ENCODE results near the gene TRMT61A. TPM values are rescaled to one million over a fixed set of nuclear protein-coding genes. Genes with fewer than 3 reads are reported as not detected.

Gene TRMT61A
- total RNA-seq, 2 experiments from 2014 or later, result 7.4 to 7.6 TPM

GRCh38 chr14:103568952-103569351 lies 40.0 kb downstream of the TRMT61A start:
- CTCF ChIA-PET, result interaction anchor here (0.7 kb wide), 1 partner anchor 132 kb away, joined by 3 read pairs; no protein-coding TSS in a partner anchor
- POLR2A ChIA-PET, result no interaction called here
- peaks cover 4% of the 10 kb centered on the region for H3K36me3 Mint-ChIP-seq
- peaks cover 22% of the 10 kb centered on the region for H3K4me1 Mint-ChIP-seq (ENCODE audit: low read depth)
- no peaks in the 10 kb centered on the region for H3K27me3 Mint-ChIP-seq
- no peaks in the 10 kb centered on the region for H3K9me3 Mint-ChIP-seq
- DNase-seq, result no peak
- no peak overlapping the region for H3K4me3 Mint-ChIP-seq
- intact Hi-C loops (cut with micrococcal nuclease), result no loop called here
- H3K27ac Mint-ChIP-seq, result no peak overlapping the region

GRCh38 chr14:103569408-103569807 lies 40.4 kb downstream of the TRMT61A start:
- Mint-ChIP-seq H3K4me1 (ENCODE audit: low read depth) (peaks cover 18% of the 10 kb centered on the region), H3K4me3 (no peak overlapping the region), H3K9me3 (no peaks in the 10 kb centered on the region), H3K27me3 (no peaks in the 10 kb centered on the region), H3K36me3 (peaks cover 6% of the 10 kb centered on the region), H3K27ac (no peak overlapping the region)
- ChIA-PET POLR2A (no interaction called here), CTCF (interaction anchor here (0.7 kb wide), 1 partner anchor 131 kb away, joined by 3 read pairs; no protein-coding TSS in a partner anchor)
- DNase-seq, result no peak
- intact Hi-C loops (cut with micrococcal nuclease), result no loop called here

GRCh38 chr14:103574104-103574503 lies 45.1 kb downstream of the TRMT61A start:
- Mint-ChIP-seq H3K4me3 (no peak overlapping the region), H3K4me1 (ENCODE audit: low read depth) (no peaks in the 10 kb centered on the region), H3K36me3 (peaks cover 16% of the 10 kb centered on the region), H3K27ac (no peak overlapping the region), H3K9me3 (no peaks in the 10 kb centered on the region), H3K27me3 (no peaks in the 10 kb centered on the region)
- ChIA-PET CTCF (interaction anchor here (0.6 to 1.0 kb wide), 2 partner anchors 69 to 106 kb away, joined by 3 read pairs; no protein-coding TSS in a partner anchor), POLR2A (no interaction called here)
- DNase-seq, result no peak
- intact Hi-C loops (cut with micrococcal nuclease), result loop anchor here (5.0 kb wide), 1 partner anchor 103 kb away; no protein-coding TSS in a partner anchor

GRCh38 chr14:103574707-103575285 lies 45.8 kb downstream of the TRMT61A start:
- CTCF ChIA-PET, result interaction anchor here (0.6 to 1.0 kb wide), 2 partner anchors 70 to 105 kb away, joined by 3 read pairs; no protein-coding TSS in a partner anchor
- POLR2A ChIA-PET, result no interaction called here
- intact Hi-C loops (cut with micrococcal nuclease), result loop anchor here (5.0 kb wide), 1 partner anchor 103 kb away; no protein-coding TSS in a partner anchor
- Mint-ChIP-seq H3K4me3 (no peak overlapping the region), H3K4me1 (ENCODE audit: low read depth) (no peaks in the 10 kb centered on the region), H3K27ac (no peak overlapping the region), H3K27me3 (no peaks in the 10 kb centered on the region), H3K9me3 (no peaks in the 10 kb centered on the region), H3K36me3 (peaks cover 16% of the 10 kb centered on the region)
- no peak for DNase-seq

- POLR2A ChIA-PET, result interaction anchor here (0.6 kb wide), 1 partner anchor 14 kb away, joined by 3 read pairs; the partner anchor contains the start of gene BAG5
- H3K27me3 Mint-ChIP-seq, result no peaks in the 10 kb centered on the region
- H3K4me1 Mint-ChIP-seq (ENCODE audit: low read depth), result no peaks in the 10 kb centered on the region
- no peak overlapping the region for H3K27ac Mint-ChIP-seq
- H3K9me3 Mint-ChIP-seq, result no peaks in the 10 kb centered on the region
- H3K36me3 Mint-ChIP-seq, result peaks cover 16% of the 10 kb centered on the region
- no peak for DNase-seq
- intact Hi-C loops (cut with micrococcal nuclease), result no loop called here
- CTCF ChIA-PET, result interaction anchor here (0.9 kb wide), 1 partner anchor 58 kb away, joined by 3 read pairs; no protein-coding TSS in a partner anchor
- H3K4me3 Mint-ChIP-seq, result no peak overlapping the region
These were observed 47.5 kb downstream of the TRMT61A start for GRCh38 chr14:103576371-103577024.

- CTCF ChIA-PET, result no interaction called here
- POLR2A ChIA-PET, result no interaction called here
- Mint-ChIP-seq H3K9me3 (no peaks in the 10 kb centered on the region), H3K27me3 (no peaks in the 10 kb centered on the region), H3K36me3 (peaks cover 12% of the 10 kb centered on the region), H3K4me3 (no peak overlapping the region), H3K27ac (no peak overlapping the region), H3K4me1 (ENCODE audit: low read depth) (no peaks in the 10 kb centered on the region)
- intact Hi-C loops (cut with micrococcal nuclease), result no loop called here
- DNase-seq, result no peak
These were observed 49.5 kb downstream of the TRMT61A start for GRCh38 chr14:103578401-103579075.

- no peaks in the 10 kb centered on the region for H3K36me3 Mint-ChIP-seq
- no peaks in the 10 kb centered on the region for H3K9me3 Mint-ChIP-seq
- ChIA-PET POLR2A (no interaction called here), CTCF (no interaction called here)
- H3K4me3 Mint-ChIP-seq, result no peak overlapping the region
- H3K27me3 Mint-ChIP-seq, result no peaks in the 10 kb centered on the region
- intact Hi-C loops (cut with micrococcal nuclease), result no loop called here
- H3K27ac Mint-ChIP-seq, result no peak overlapping the region
- DNase-seq, result no peak
- no peaks in the 10 kb centered on the region for H3K4me1 Mint-ChIP-seq (ENCODE audit: low read depth)
These were observed 52.2 kb downstream of the TRMT61A start for GRCh38 chr14:103581206-103581605.

GRCh38 chr14:103581954-103582703 lies 53.1 kb downstream of the TRMT61A start:
- no peak for DNase-seq
- intact Hi-C loops (cut with micrococcal nuclease), result no loop called here
- Mint-ChIP-seq H3K4me3 (no peak overlapping the region), H3K4me1 (ENCODE audit: low read depth) (no peaks in the 10 kb centered on the region), H3K9me3 (no peaks in the 10 kb centered on the region), H3K27me3 (no peaks in the 10 kb centered on the region), H3K27ac (no peak overlapping the region), H3K36me3 (peaks cover 3% of the 10 kb centered on the region)
- POLR2A ChIA-PET, result no interaction called here
- CTCF ChIA-PET, result no interaction called here

- ChIA-PET CTCF (interaction anchor here (0.6 kb wide), 1 partner anchor 242 kb away, joined by 3 read pairs; no protein-coding TSS in a partner anchor), POLR2A (no interaction called here)
- Mint-ChIP-seq H3K36me3 (peaks cover 7% of the 10 kb centered on the region), H3K4me1 (ENCODE audit: low read depth) (no peaks in the 10 kb centered on the region), H3K27me3 (no peaks in the 10 kb centered on the region), H3K9me3 (no peaks in the 10 kb centered on the region), H3K27ac (no peak overlapping the region), H3K4me3 (no peak overlapping the region)
- no peak for DNase-seq
- intact Hi-C loops (cut with micrococcal nuclease), result no loop called here
These were observed 55.4 kb downstream of the TRMT61A start for GRCh38 chr14:103584326-103584915.
